Nephron progenitor cell (in vitro differentiated cells): ENCODE results near the gene CDH11.

ENCODE experiments used
- DNase-seq: peaks from one replicate; pipeline ENCODE4 v3.0.0; 2021
- H3K27ac Mint-ChIP-seq: 2 replicates; pipeline ENCODE4 v1.8.0; 2021; ENCODE audit warnings: mild to moderate bottlenecking, moderate library complexity, mixed read lengths
- H3K27me3 Mint-ChIP-seq: 2 replicates; pipeline ENCODE4 v1.8.0; 2021; ENCODE audit warnings: mild to moderate bottlenecking, low read depth, mixed read lengths; ENCODE audit not compliant: poor library complexity
- H3K36me3 Mint-ChIP-seq: 2 replicates; pipeline ENCODE4 v1.8.0; 2021; ENCODE audit warnings: low read depth, mixed read lengths
- H3K4me1 Mint-ChIP-seq: 2 replicates; pipeline ENCODE4 v1.8.0; 2021; ENCODE audit warnings: mixed read lengths
- H3K4me3 Mint-ChIP-seq: 2 replicates; pipeline ENCODE4 v1.8.0; 2021; ENCODE audit warnings: mild to moderate bottlenecking, moderate library complexity, mixed read lengths
- H3K9me3 Mint-ChIP-seq: 2 replicates; pipeline ENCODE4 v1.8.0; 2021; ENCODE audit warnings: mild to moderate bottlenecking, moderate library complexity, mixed read lengths
- TF ChIP-seq, protein P1 (sequence below): fragments of 200-600 bp; sonication (generic); IDR thresholded peaks from 2 replicates; pipeline ENCODE4 v1.5.0; 2021; ENCODE audit warnings: antibody characterized with exemption

CDH11 gene

GRCh38 chr16:65119435-65119834 is 2.4 kb downstream of the CDH11 start:
- H3K4me3 Mint-ChIP-seq: peak overlapping the region; percentile 93
- no peak for DNase-seq
- peaks cover 5% of the 10 kb centered on the region for H3K36me3 Mint-ChIP-seq
- H3K9me3 Mint-ChIP-seq: no peaks in the 10 kb centered on the region
- H3K4me1 Mint-ChIP-seq: peaks cover 60% of the 10 kb centered on the region
- H3K27ac Mint-ChIP-seq: peak overlapping the region; percentile 73
- TF ChIP-seq, protein P1, sequence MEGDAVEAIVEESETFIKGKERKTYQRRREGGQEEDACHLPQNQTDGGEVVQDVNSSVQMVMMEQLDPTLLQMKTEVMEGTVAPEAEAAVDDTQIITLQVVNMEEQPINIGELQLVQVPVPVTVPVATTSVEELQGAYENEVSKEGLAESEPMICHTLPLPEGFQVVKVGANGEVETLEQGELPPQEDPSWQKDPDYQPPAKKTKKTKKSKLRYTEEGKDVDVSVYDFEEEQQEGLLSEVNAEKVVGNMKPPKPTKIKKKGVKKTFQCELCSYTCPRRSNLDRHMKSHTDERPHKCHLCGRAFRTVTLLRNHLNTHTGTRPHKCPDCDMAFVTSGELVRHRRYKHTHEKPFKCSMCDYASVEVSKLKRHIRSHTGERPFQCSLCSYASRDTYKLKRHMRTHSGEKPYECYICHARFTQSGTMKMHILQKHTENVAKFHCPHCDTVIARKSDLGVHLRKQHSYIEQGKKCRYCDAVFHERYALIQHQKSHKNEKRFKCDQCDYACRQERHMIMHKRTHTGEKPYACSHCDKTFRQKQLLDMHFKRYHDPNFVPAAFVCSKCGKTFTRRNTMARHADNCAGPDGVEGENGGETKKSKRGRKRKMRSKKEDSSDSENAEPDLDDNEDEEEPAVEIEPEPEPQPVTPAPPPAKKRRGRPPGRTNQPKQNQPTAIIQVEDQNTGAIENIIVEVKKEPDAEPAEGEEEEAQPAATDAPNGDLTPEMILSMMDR: no peak
- no peaks in the 10 kb centered on the region for H3K27me3 Mint-ChIP-seq

GRCh38 chr16:65118871-65119270 is 3.0 kb downstream of the CDH11 start:
- peaks cover 60% of the 10 kb centered on the region for H3K4me1 Mint-ChIP-seq
- H3K9me3 Mint-ChIP-seq: no peaks in the 10 kb centered on the region
- peaks cover 11% of the 10 kb centered on the region for H3K36me3 Mint-ChIP-seq
- DNase-seq: peak; percentile 33
- no peaks in the 10 kb centered on the region for H3K27me3 Mint-ChIP-seq
- H3K4me3 Mint-ChIP-seq: peak overlapping the region; percentile 93
- H3K27ac Mint-ChIP-seq: peak overlapping the region; percentile 73
- TF ChIP-seq, protein P1: no peak

GRCh38 chr16:65117811-65118448 is 3.9 kb downstream of the CDH11 start:
- peak overlapping the region; percentile 74 for H3K27ac Mint-ChIP-seq
- H3K27me3 Mint-ChIP-seq: no peaks in the 10 kb centered on the region
- TF ChIP-seq, protein P1: peak; percentile 93
- H3K9me3 Mint-ChIP-seq: no peaks in the 10 kb centered on the region
- H3K4me3 Mint-ChIP-seq: peak overlapping the region; percentile 93
- peaks cover 19% of the 10 kb centered on the region for H3K36me3 Mint-ChIP-seq
- H3K4me1 Mint-ChIP-seq: peaks cover 65% of the 10 kb centered on the region
- peak; percentile 71 for DNase-seq

DNA sequence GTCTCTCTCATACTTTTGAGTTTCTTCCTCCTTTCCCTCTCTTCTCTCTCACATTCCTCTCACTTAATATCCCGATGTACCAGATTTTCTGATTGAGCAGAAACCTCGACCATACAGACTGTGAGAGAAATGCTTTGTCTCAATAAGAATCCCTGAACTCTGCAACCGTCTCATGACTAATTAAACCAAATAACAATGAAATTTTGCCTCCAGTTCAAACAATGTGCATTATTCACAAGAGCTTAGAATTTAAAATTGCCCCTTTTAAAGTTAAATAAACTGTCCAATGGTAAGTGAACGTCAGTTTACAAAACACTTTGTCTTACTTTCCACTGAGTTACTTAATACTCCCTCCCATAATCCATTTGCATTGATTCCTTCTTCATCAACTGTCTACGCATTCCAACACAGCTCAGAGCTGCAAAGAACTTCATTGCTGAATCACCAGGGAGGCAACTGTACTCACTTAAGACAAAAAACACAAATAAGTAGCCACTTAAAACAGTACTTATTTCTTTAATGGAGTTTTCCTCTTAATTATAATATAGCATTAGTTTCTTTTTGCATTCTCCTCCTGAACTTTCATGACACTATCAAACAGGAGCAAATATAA is 4.9 kb downstream of the CDH11 start:
- Mint-ChIP-seq H3K9me3 (no peaks in the 10 kb centered on the region), H3K36me3 (peaks cover 27% of the 10 kb centered on the region), H3K4me3 (peak overlapping the region; percentile 93), H3K27ac (no peak overlapping the region), H3K4me1 (peaks cover 70% of the 10 kb centered on the region), H3K27me3 (no peaks in the 10 kb centered on the region)
- no peak for DNase-seq
- TF ChIP-seq, protein P1: no peak

DNA sequence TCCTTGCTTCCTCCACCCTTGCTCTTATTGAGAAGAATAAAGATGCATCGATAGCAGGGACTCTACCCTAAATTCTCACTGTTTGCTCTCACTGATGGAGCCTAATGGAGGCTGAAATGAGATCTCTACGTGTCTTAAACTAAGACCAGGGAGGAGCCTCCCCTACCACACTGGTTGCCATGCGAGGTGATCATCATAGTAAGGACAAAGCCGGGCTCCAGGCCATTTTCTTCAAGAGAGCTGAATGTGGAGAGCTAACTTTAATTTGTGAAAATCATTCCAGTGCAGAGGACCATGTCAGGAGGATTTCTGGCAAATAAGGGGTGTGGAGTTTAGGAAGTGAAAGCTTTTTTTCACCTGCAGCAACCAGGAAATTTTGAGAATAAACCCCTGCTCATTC is 5.6 kb downstream of the CDH11 start:
- Mint-ChIP-seq H3K36me3 (peaks cover 32% of the 10 kb centered on the region), H3K27me3 (no peaks in the 10 kb centered on the region), H3K4me3 (peak overlapping the region; percentile 72)

More for the DNA sequence above, 5.6 kb downstream of the CDH11 start:
- peaks cover 76% of the 10 kb centered on the region for H3K4me1 Mint-ChIP-seq
- no peaks in the 10 kb centered on the region for H3K9me3 Mint-ChIP-seq
- no peak for DNase-seq
- TF ChIP-seq, protein P1: no peak
- peak overlapping the region; percentile 90 for H3K27ac Mint-ChIP-seq
